ENCODE measurements around the gene COPG2.
A peak's percentile ranks its signal among the peaks of the same experiment; 100 is the strongest.

The COPG2 gene

GRCh38 chr7:130486114-130486953 lies 182.2 kb downstream of the COPG2 start:
- H3K4me3 ChIP-seq (ENCODE audit: low read length) = peak overlapping the region; percentile 77
- peak overlapping the region; percentile 84 for H3K9ac ChIP-seq (ENCODE audit: low read depth, low read length)
- 0 out of 2 replicates have a peak, but pooled peaks cover 3% of the 10 kb centered on the region for H3K36me3 ChIP-seq (ENCODE audit: insufficient read depth, low read length)
- H3K27ac ChIP-seq (ENCODE audit: low read depth, low read length) = peak overlapping the region; percentile 51; the same call in 1 of the 2 replicates
- H3K9me3 ChIP-seq (ENCODE audit: insufficient read depth, low read depth, low read length) = no peaks in the 10 kb centered on the region
- peaks cover 18% of the 10 kb centered on the region for H3K4me1 ChIP-seq (ENCODE audit: insufficient read depth, low read length)
- peaks cover 7% of the 10 kb centered on the region for H3K27me3 ChIP-seq (ENCODE audit: insufficient read depth, low read length)
- 19% methylated on average over 67 of the region's 67 CpGs for WGBS

GRCh38 chr7:130485734-130486113 lies 182.8 kb downstream of the COPG2 start:
- Histone ChIP-seq H3K9ac (ENCODE audit: low read depth, low read length) (no peak overlapping the region), H3K36me3 (ENCODE audit: insufficient read depth, low read length) (0 out of 2 replicates have a peak, but pooled peaks cover 3% of the 10 kb centered on the region), H3K4me1 (ENCODE audit: insufficient read depth, low read length) (peaks cover 18% of the 10 kb centered on the region), H3K27me3 (ENCODE audit: insufficient read depth, low read length) (peaks cover 2% of the 10 kb centered on the region), H3K4me3 (ENCODE audit: low read length) (peak overlapping the region; percentile 77), H3K27ac (ENCODE audit: low read depth, low read length) (no peak overlapping the region), H3K9me3 (ENCODE audit: insufficient read depth, low read depth, low read length) (no peaks in the 10 kb centered on the region)
- WGBS = 81% methylated on average over 11 of the region's 11 CpGs

GRCh38 chr7:130483031-130483430 lies 185.5 kb downstream of the COPG2 start:
- Histone ChIP-seq H3K9ac (ENCODE audit: low read depth, low read length) (no peak overlapping the region), H3K27ac (ENCODE audit: low read depth, low read length) (no peak overlapping the region), H3K4me1 (ENCODE audit: insufficient read depth, low read length) (0 out of 2 replicates have a peak, but pooled peaks cover 4% of the 10 kb centered on the region), H3K4me3 (ENCODE audit: low read length) (no peak overlapping the region), H3K27me3 (ENCODE audit: insufficient read depth, low read length) (peaks cover 2% of the 10 kb centered on the region), H3K36me3 (ENCODE audit: insufficient read depth, low read length) (no peaks in the 10 kb centered on the region), H3K9me3 (ENCODE audit: insufficient read depth, low read depth, low read length) (peaks cover 5% of the 10 kb centered on the region)
- no CpG with 5 or more reads among the region's 3 CpGs for WGBS

- H3K9ac ChIP-seq (ENCODE audit: low read depth, low read length) = no peak overlapping the region
- no peak overlapping the region for H3K27ac ChIP-seq (ENCODE audit: low read depth, low read length)
- peaks cover 8% of the 10 kb centered on the region for H3K9me3 ChIP-seq (ENCODE audit: insufficient read depth, low read depth, low read length)
- no peaks in the 10 kb centered on the region for H3K4me1 ChIP-seq (ENCODE audit: insufficient read depth, low read length)
- no peak overlapping the region for H3K4me3 ChIP-seq (ENCODE audit: low read length)
- H3K36me3 ChIP-seq (ENCODE audit: insufficient read depth, low read length) = no peaks in the 10 kb centered on the region
- peaks cover 2% of the 10 kb centered on the region for H3K27me3 ChIP-seq (ENCODE audit: insufficient read depth, low read length)
- 100% methylated on average over 1 of the region's 1 CpG for WGBS
These were observed 186.7 kb downstream of the COPG2 start for GRCh38 chr7:130481898-130482297.

- no CpG with 5 or more reads among the region's 1 CpG for WGBS
- H3K27ac ChIP-seq (ENCODE audit: low read depth, low read length) = no peak overlapping the region
- H3K9me3 ChIP-seq (ENCODE audit: insufficient read depth, low read depth, low read length) = peaks cover 8% of the 10 kb centered on the region
- no peak overlapping the region for H3K9ac ChIP-seq (ENCODE audit: low read depth, low read length)
- no peaks in the 10 kb centered on the region for H3K36me3 ChIP-seq (ENCODE audit: insufficient read depth, low read length)
- peaks cover 8% of the 10 kb centered on the region for H3K4me1 ChIP-seq (ENCODE audit: insufficient read depth, low read length)
- no peaks in the 10 kb centered on the region; the same call in 1 of the 2 replicates for H3K27me3 ChIP-seq (ENCODE audit: insufficient read depth, low read length)
- no peak overlapping the region for H3K4me3 ChIP-seq (ENCODE audit: low read length)
These were observed 188.7 kb downstream of the COPG2 start for GRCh38 chr7:130479716-130480400.

GRCh38 chr7:130478991-130479390 lies 189.6 kb downstream of the COPG2 start:
- peaks cover 8% of the 10 kb centered on the region for H3K9me3 ChIP-seq (ENCODE audit: insufficient read depth, low read depth, low read length)
- 94% methylated on average over 3 of the region's 3 CpGs for WGBS
- no peaks in the 10 kb centered on the region for H3K27me3 ChIP-seq (ENCODE audit: insufficient read depth, low read length)
- no peak overlapping the region for H3K27ac ChIP-seq (ENCODE audit: low read depth, low read length)
- H3K36me3 ChIP-seq (ENCODE audit: insufficient read depth, low read length) = no peaks in the 10 kb centered on the region
- peaks cover 9% of the 10 kb centered on the region for H3K4me1 ChIP-seq (ENCODE audit: insufficient read depth, low read length)
- no peak overlapping the region for H3K4me3 ChIP-seq (ENCODE audit: low read length)
- no peak overlapping the region for H3K9ac ChIP-seq (ENCODE audit: low read depth, low read length)

- H3K4me1 ChIP-seq (ENCODE audit: insufficient read depth, low read length) = peaks cover 12% of the 10 kb centered on the region
- no peaks in the 10 kb centered on the region for H3K36me3 ChIP-seq (ENCODE audit: insufficient read depth, low read length)
- H3K27ac ChIP-seq (ENCODE audit: low read depth, low read length) = no peak overlapping the region
- H3K4me3 ChIP-seq (ENCODE audit: low read length) = no peak overlapping the region
- no peaks in the 10 kb centered on the region for H3K27me3 ChIP-seq (ENCODE audit: insufficient read depth, low read length)
- H3K9ac ChIP-seq (ENCODE audit: low read depth, low read length) = no peak overlapping the region
- H3K9me3 ChIP-seq (ENCODE audit: insufficient read depth, low read depth, low read length) = peaks cover 8% of the 10 kb centered on the region
- 75% methylated on average over 9 of the region's 9 CpGs for WGBS
These were observed 192.0 kb downstream of the COPG2 start for GRCh38 chr7:130476297-130477150.

GRCh38 chr7:130475776-130476175 lies 192.8 kb downstream of the COPG2 start:
- no peak overlapping the region for H3K9ac ChIP-seq (ENCODE audit: low read depth, low read length)
- no peak overlapping the region for H3K4me3 ChIP-seq (ENCODE audit: low read length)
- peaks cover 12% of the 10 kb centered on the region for H3K4me1 ChIP-seq (ENCODE audit: insufficient read depth, low read length)
- no peaks in the 10 kb centered on the region for H3K27me3 ChIP-seq (ENCODE audit: insufficient read depth, low read length)
- no peaks in the 10 kb centered on the region for H3K36me3 ChIP-seq (ENCODE audit: insufficient read depth, low read length)
- 56% methylated on average over 6 of the region's 7 CpGs for WGBS
- H3K9me3 ChIP-seq (ENCODE audit: insufficient read depth, low read depth, low read length) = peaks cover 8% of the 10 kb centered on the region
- no peak overlapping the region for H3K27ac ChIP-seq (ENCODE audit: low read depth, low read length)

- WGBS = 76% methylated on average over 4 of the region's 4 CpGs
- Histone ChIP-seq H3K4me1 (ENCODE audit: insufficient read depth, low read length) (peaks cover 12% of the 10 kb centered on the region), H3K4me3 (ENCODE audit: low read length) (no peak overlapping the region), H3K9ac (ENCODE audit: low read depth, low read length) (no peak overlapping the region), H3K27ac (ENCODE audit: low read depth, low read length) (no peak overlapping the region), H3K9me3 (ENCODE audit: insufficient read depth, low read depth, low read length) (peaks cover 8% of the 10 kb centered on the region), H3K36me3 (ENCODE audit: insufficient read depth, low read length) (no peaks in the 10 kb centered on the region), H3K27me3 (ENCODE audit: insufficient read depth, low read length) (no peaks in the 10 kb centered on the region)
These were observed 194.7 kb downstream of the COPG2 start for GRCh38 chr7:130473876-130474275.

GRCh38 chr7:130473289-130473688 lies 195.3 kb downstream of the COPG2 start:
- Histone ChIP-seq H3K9me3 (ENCODE audit: insufficient read depth, low read depth, low read length) (peaks cover 6% of the 10 kb centered on the region), H3K4me1 (ENCODE audit: insufficient read depth, low read length) (peaks cover 12% of the 10 kb centered on the region), H3K9ac (ENCODE audit: low read depth, low read length) (no peak overlapping the region), H3K27ac (ENCODE audit: low read depth, low read length) (no peak overlapping the region), H3K4me3 (ENCODE audit: low read length) (no peak overlapping the region), H3K27me3 (ENCODE audit: insufficient read depth, low read length) (no peaks in the 10 kb centered on the region), H3K36me3 (ENCODE audit: insufficient read depth, low read length) (no peaks in the 10 kb centered on the region)

GRCh38 chr7:130471974-130472373 lies 196.6 kb downstream of the COPG2 start:
- H3K9ac ChIP-seq (ENCODE audit: low read depth, low read length) = no peak overlapping the region
- H3K27me3 ChIP-seq (ENCODE audit: insufficient read depth, low read length) = no peaks in the 10 kb centered on the region
- peaks cover 12% of the 10 kb centered on the region for H3K4me1 ChIP-seq (ENCODE audit: insufficient read depth, low read length)
- 95% methylated on average over 2 of the region's 2 CpGs for WGBS
- no peaks in the 10 kb centered on the region for H3K36me3 ChIP-seq (ENCODE audit: insufficient read depth, low read length)
- no peak overlapping the region for H3K27ac ChIP-seq (ENCODE audit: low read depth, low read length)
- H3K9me3 ChIP-seq (ENCODE audit: insufficient read depth, low read depth, low read length) = no peaks in the 10 kb centered on the region
- no peak overlapping the region for H3K4me3 ChIP-seq (ENCODE audit: low read length)
